ENCODE measurements around the gene UNC93A.
"Not testable (repeated sequence)": the region's sequence is repeated elsewhere in the genome, so short reads cannot be mapped to it uniquely, and the experiment has no call there.

The UNC93A gene

DNA sequence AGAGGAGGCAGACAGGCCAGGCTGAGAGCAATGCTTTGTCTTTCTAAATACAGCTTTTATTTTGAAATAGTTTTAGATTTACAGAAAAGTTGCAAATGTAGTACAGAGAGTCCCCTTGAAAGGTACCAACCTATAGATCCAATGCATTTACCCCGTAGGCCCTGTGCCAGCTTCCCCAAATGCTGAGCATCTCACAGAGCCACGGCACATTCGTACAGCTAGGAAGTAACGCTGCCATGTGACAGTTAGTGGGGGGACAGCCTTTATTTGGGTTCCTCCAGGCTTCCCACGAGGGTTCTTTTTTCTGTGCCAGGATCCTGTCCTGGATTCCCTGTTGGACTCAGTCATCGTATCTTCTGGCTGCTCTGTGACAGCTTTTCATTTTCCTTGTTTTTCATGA is 20.6 kb downstream of the UNC93A start:
- not testable (repeated sequence) for H3K4me1 Mint-ChIP-seq, H3K4me3 Mint-ChIP-seq, DNase-seq, ATAC-seq, H3K9me3 Mint-ChIP-seq, H3K27ac Mint-ChIP-seq
- H3K27me3 Mint-ChIP-seq, result peaks cover 16% of the 10 kb centered on the region

GRCh38 chr6:167314180-167314821 is 23.2 kb downstream of the UNC93A start:
- DNase-seq (no peak), ATAC-seq (no peak)
- Mint-ChIP-seq H3K4me3 (no peak overlapping the region), H3K27ac (no peak overlapping the region), H3K4me1 (peaks cover 9% of the 10 kb centered on the region), H3K9me3 (no peaks in the 10 kb centered on the region), H3K27me3 (peaks cover 22% of the 10 kb centered on the region)

DNA sequence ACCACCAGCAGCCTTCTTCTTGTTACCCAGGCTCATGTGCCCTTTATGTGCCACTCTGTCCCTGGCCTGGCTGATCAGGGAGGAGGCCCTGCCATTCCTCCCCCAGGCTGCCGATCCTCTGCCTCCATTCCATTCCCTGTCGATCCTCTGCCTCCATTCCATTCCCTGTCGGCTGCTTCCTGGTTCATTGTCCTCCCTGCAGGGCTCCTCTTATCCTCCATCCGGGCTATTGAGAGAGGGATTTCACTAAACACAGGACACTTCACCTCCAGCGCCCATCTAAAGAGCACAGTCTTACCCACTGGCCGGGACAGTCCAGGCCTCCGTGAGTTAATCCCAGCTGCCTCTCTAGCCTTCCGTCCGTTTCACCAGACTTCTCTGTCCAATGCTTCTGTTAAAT is 26.1 kb downstream of the UNC93A start:
- H3K27me3 Mint-ChIP-seq, result peaks cover 22% of the 10 kb centered on the region
- H3K4me3 Mint-ChIP-seq, result no peak overlapping the region
- no peaks in the 10 kb centered on the region for H3K9me3 Mint-ChIP-seq
- peaks cover 9% of the 10 kb centered on the region for H3K4me1 Mint-ChIP-seq
- DNase-seq, result no peak
- ATAC-seq, result no peak
- no peak overlapping the region for H3K27ac Mint-ChIP-seq

- DNase-seq, H3K9me3 Mint-ChIP-seq, H3K27ac Mint-ChIP-seq, H3K4me1 Mint-ChIP-seq, ATAC-seq, H3K4me3 Mint-ChIP-seq: not testable (repeated sequence)
- H3K27me3 Mint-ChIP-seq, result peaks cover 14% of the 10 kb centered on the region
Observed at GRCh38 chr6:167318354-167318753, 27.2 kb downstream of the UNC93A start.

- H3K4me1 Mint-ChIP-seq, H3K4me3 Mint-ChIP-seq, H3K9me3 Mint-ChIP-seq, ATAC-seq, DNase-seq, H3K27ac Mint-ChIP-seq: not testable (repeated sequence)
- peaks cover 14% of the 10 kb centered on the region for H3K27me3 Mint-ChIP-seq
Observed at GRCh38 chr6:167318856-167319255, 27.7 kb downstream of the UNC93A start.

DNA sequence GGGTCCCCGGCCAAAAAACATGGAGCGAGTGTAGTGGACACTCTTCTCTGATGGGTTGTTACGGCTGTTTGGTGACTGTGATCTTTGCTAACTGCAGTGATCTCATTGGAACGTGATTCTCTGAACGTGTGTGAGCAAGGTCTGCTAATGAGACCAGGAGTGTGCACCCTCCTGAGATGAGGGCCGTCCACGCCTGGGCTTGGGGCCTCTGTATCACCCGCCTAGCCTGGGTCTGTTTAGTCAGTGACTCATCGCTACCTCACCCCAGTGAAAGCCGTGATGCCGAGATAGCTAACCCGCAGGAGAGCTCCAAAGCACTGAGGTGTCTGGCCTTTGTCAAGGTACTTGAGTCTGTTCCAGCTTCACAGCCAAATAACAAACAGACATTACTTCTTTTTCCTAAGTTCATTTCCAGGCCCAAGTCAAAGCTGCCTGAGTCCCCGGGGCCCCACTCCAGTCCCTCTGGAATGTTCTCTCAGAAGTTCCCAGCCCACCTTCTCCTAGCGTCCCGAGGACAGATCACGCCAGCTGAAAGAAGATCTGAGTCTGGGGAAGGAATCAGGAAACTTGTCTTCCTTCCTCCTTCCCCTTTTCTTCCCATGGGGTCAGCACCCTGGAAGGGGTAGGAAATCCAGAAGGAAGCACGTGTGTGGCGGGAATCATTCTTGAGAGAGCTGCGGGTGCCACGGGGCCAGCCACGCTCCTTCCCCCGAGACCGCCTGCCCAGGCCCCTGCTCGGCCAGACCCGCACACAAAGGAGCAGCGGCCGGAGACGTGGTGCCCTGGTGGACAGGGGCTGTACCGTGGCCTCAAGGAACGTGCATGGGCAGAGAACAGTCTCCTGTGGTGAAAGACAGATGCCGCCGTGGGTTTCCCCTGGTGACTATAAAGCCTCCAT is 29.0 kb downstream of the UNC93A start:
- not testable (repeated sequence) for H3K27ac Mint-ChIP-seq, H3K4me1 Mint-ChIP-seq, H3K9me3 Mint-ChIP-seq, ATAC-seq, DNase-seq, H3K4me3 Mint-ChIP-seq
- H3K27me3 Mint-ChIP-seq, result peaks cover 14% of the 10 kb centered on the region

- not testable (repeated sequence) for H3K9me3 Mint-ChIP-seq, DNase-seq, ATAC-seq, H3K4me3 Mint-ChIP-seq, H3K27ac Mint-ChIP-seq, H3K4me1 Mint-ChIP-seq
- H3K27me3 Mint-ChIP-seq, result peaks cover 19% of the 10 kb centered on the region
Observed at GRCh38 chr6:167320754-167321056, 29.6 kb downstream of the UNC93A start.

DNA sequence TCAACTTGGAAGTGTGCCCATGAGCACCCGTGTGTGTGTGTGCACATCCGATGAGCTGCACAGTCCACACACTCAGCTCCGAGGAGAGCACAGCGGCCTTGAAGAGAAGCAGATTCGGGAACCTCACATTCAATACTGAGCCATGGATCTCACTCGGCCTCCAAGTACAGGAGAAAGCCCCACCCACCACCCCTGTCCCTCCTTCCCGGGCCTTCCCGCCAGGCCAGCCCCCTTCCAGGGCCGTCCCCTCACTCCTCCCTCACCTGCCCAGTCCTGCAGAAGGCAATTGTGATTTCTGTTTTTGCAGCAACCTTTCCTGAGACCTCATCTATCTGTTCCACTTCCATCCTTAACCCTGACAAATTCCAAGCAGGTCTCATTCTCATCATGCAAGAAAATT is 30.1 kb downstream of the UNC93A start:
- peaks cover 22% of the 10 kb centered on the region for H3K27me3 Mint-ChIP-seq
- not testable (repeated sequence) for H3K9me3 Mint-ChIP-seq, ATAC-seq, H3K4me1 Mint-ChIP-seq, DNase-seq, H3K4me3 Mint-ChIP-seq, H3K27ac Mint-ChIP-seq

DNA sequence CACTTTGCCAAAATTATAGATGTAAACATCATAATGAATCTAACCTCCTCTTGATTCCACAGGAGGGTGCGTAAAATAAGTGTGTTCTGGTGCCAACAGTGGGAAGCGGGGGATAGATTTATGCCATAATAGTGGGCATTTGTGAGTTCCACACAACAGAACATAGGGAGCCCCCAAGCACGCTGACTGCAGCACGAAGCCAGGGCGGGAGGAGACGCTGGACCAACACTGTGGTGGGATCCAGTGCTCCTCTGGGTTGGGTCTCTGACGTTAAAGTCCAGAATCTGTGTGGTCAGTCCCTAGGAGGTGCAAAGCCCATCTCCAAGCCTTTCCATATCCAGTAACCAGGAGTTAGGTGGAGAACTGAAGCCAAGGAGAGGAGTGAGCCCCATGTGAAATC is 32.0 kb downstream of the UNC93A start:
- Mint-ChIP-seq H3K4me3 (no peak overlapping the region), H3K4me1 (no peaks in the 10 kb centered on the region), H3K9me3 (no peaks in the 10 kb centered on the region), H3K27ac (no peak overlapping the region), H3K27me3 (peaks cover 16% of the 10 kb centered on the region)
- ATAC-seq (no peak), DNase-seq (no peak)

DNA sequence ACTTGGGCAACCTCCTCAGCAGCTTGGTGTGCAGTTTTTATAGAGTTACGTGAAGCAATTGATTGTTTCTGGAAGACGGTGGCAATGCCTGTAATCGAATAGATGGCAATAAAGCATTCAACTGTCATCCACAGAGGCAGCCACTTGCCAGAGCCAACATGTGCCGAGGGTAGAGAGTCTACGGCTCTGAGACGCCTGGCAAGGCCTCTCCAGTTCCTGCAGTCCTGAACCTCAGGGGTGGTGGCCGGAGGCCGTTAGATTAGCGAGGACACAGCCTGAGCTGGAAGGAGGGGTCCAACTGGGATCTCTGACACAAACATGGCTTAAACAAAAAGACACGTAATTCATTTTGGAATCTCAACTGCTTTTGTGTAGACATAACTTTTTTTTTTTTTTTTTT is 33.0 kb downstream of the UNC93A start:
- Mint-ChIP-seq H3K27ac (no peak overlapping the region), H3K4me1 (no peaks in the 10 kb centered on the region), H3K4me3 (no peak overlapping the region), H3K27me3 (peaks cover 21% of the 10 kb centered on the region), H3K9me3 (no peaks in the 10 kb centered on the region)
- ATAC-seq (no peak), DNase-seq (no peak)

DNA sequence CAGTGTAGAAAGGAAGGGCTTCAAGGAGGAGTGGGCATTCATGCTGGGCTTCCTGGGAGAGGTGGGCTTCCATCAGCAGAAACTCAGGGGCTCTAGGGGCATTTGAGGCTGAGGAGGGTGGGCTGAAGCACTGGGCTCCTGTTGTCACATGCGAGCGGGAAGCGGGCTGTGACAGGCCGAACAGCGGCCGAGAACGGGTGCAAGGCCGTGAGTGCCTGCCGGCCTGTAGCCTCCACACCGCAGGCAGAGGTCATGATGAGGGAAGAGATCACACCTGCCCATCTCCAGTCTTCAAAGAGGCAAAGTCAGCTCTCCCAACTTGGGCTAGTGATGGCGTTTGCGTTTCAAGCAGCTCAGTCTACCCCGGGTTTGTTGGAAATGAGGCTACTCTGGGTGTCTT is 34.7 kb downstream of the UNC93A start:
- Mint-ChIP-seq H3K27me3 (peaks cover 21% of the 10 kb centered on the region), H3K9me3 (no peaks in the 10 kb centered on the region), H3K4me1 (no peaks in the 10 kb centered on the region), H3K27ac (no peak overlapping the region), H3K4me3 (no peak overlapping the region)
- ATAC-seq, result no peak
- no peak for DNase-seq

DNA sequence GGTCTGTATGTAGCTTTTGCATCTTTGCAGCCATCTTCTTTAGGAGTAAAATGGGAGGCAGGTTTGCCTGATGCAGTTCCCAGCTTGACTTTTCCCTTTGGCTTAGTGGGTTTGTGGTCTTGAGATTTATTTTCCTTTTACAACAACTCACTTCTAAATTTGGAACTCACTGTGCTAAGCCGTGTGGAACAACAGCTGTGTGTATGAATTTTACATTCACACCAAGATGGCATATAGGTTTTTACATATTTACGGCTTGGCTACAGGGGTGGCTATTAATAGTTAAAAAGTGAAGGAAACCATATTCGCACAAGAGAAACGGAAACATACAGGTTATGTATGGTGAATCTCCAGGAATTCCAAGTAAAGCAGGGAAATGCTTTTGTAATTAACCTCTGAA is 36.3 kb downstream of the UNC93A start:
- Mint-ChIP-seq H3K27ac (no peak overlapping the region), H3K4me1 (no peaks in the 10 kb centered on the region), H3K27me3 (peaks cover 21% of the 10 kb centered on the region), H3K4me3 (no peak overlapping the region), H3K9me3 (no peaks in the 10 kb centered on the region)
- ATAC-seq (no peak), DNase-seq (no peak)

- H3K27me3 Mint-ChIP-seq, result peaks cover 21% of the 10 kb centered on the region
- ATAC-seq, result no peak
- no peaks in the 10 kb centered on the region for H3K9me3 Mint-ChIP-seq
- no peak for DNase-seq
- no peak overlapping the region for H3K27ac Mint-ChIP-seq
- H3K4me3 Mint-ChIP-seq, result no peak overlapping the region
- no peaks in the 10 kb centered on the region for H3K4me1 Mint-ChIP-seq
Observed at GRCh38 chr6:167328086-167328485, 37.0 kb downstream of the UNC93A start.

GRCh38 chr6:167329014-167329413 is 37.9 kb downstream of the UNC93A start:
- no peaks in the 10 kb centered on the region for H3K9me3 Mint-ChIP-seq
- no peak overlapping the region for H3K4me3 Mint-ChIP-seq
- peaks cover 21% of the 10 kb centered on the region for H3K27me3 Mint-ChIP-seq
- H3K27ac Mint-ChIP-seq, result no peak overlapping the region
- H3K4me1 Mint-ChIP-seq, result no peaks in the 10 kb centered on the region
- ATAC-seq (no peak), DNase-seq (no peak)

DNA sequence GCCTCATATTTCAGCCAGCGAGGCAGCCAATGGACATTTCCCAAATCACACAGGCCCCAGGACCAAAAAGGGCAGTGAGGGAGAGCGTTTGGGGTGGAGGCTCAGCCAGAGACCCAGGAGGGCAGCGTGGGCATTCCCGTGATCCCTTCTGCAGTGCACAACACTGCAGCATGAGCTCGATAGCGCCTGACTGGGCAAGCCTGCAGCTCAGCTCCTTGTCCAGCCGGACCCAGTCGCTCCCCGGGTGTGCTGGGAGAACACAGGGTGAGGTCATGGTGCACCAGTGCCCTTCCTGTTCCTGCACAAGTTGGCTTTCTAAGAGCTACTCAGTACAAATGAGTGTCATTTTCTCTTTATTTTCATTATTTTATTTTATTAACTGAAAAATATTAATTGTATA is 39.6 kb downstream of the UNC93A start:
- no peak for DNase-seq
- Mint-ChIP-seq H3K9me3 (no peaks in the 10 kb centered on the region), H3K27ac (no peak overlapping the region), H3K27me3 (peaks cover 16% of the 10 kb centered on the region), H3K4me1 (no peaks in the 10 kb centered on the region), H3K4me3 (no peak overlapping the region)
- ATAC-seq, result no peak

DNA sequence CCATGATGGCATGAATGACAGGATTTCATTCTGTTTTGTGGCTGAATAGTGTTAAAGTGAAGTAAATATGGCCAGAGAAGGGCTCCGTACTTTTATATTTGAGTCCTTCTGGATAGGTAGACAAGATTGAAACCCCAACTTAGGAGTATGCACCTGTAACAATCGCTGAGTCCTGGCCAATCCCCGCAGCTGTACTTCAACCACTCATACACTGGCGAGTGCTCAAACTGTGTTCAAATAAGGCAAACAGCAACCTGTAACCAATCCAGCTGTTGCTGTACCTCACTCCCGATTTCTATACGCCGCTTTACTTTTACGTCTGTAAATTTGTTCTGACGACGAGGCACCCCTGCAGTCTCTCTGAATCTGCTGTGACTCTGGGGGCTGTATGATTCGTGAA is 40.5 kb downstream of the UNC93A start:
- no peak for DNase-seq
- ATAC-seq, result no peak
- Mint-ChIP-seq H3K27ac (no peak overlapping the region), H3K27me3 (peaks cover 12% of the 10 kb centered on the region), H3K4me3 (no peak overlapping the region), H3K9me3 (no peaks in the 10 kb centered on the region), H3K4me1 (no peaks in the 10 kb centered on the region)
